Measurements from ENCODE around the gene ADARB1.

DNA sequence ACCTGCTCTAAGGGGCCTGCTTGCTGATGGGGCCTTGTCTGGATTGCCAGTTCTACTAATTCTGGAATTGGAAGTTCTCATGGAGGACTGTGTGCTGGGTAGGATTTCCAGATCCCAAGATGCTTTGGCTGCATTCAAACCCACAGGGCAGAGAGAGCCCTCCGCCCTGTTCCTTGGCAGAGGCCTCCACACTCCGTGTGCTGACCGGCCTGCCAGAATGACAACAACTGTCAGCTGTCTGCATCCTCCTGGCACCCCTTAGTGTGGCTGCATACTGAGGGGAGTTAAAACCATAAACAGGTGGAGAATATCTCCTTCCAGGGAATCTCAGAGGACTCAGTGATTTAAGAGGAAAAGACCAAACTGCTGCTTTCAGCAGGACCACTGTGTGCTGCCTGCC, 60.7 kb downstream of the ADARB1 start:
- TF ChIP-seq, protein P1, sequence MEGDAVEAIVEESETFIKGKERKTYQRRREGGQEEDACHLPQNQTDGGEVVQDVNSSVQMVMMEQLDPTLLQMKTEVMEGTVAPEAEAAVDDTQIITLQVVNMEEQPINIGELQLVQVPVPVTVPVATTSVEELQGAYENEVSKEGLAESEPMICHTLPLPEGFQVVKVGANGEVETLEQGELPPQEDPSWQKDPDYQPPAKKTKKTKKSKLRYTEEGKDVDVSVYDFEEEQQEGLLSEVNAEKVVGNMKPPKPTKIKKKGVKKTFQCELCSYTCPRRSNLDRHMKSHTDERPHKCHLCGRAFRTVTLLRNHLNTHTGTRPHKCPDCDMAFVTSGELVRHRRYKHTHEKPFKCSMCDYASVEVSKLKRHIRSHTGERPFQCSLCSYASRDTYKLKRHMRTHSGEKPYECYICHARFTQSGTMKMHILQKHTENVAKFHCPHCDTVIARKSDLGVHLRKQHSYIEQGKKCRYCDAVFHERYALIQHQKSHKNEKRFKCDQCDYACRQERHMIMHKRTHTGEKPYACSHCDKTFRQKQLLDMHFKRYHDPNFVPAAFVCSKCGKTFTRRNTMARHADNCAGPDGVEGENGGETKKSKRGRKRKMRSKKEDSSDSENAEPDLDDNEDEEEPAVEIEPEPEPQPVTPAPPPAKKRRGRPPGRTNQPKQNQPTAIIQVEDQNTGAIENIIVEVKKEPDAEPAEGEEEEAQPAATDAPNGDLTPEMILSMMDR (tag by site-specific recombination; IDR thresholded peaks at IDR 0.05): no peak
- TF ChIP-seq ZNF624 (tag by site-specific recombination; IDR thresholded peaks at IDR 0.05) (no peak), ZNF138 (tag by site-specific recombination; IDR thresholded peaks at IDR 0.05; ENCODE audit: borderline replicate concordance) (no peak), ZNF114 (tag by site-specific recombination; IDR thresholded peaks at IDR 0.05) (no peak), MEIS1 (CRISPR knock-in tag; IDR thresholded peaks at IDR 0.05; ENCODE audit: borderline replicate concordance) (no peak), ZNF24 (tag by site-specific recombination; IDR thresholded peaks at IDR 0.05) (no peak), YY1 (tag by site-specific recombination; IDR thresholded peaks at IDR 0.05) (no peak), ZNF677 (tag by site-specific recombination; IDR thresholded peaks at IDR 0.05) (no peak)
- TF ChIP-seq, protein P2, sequence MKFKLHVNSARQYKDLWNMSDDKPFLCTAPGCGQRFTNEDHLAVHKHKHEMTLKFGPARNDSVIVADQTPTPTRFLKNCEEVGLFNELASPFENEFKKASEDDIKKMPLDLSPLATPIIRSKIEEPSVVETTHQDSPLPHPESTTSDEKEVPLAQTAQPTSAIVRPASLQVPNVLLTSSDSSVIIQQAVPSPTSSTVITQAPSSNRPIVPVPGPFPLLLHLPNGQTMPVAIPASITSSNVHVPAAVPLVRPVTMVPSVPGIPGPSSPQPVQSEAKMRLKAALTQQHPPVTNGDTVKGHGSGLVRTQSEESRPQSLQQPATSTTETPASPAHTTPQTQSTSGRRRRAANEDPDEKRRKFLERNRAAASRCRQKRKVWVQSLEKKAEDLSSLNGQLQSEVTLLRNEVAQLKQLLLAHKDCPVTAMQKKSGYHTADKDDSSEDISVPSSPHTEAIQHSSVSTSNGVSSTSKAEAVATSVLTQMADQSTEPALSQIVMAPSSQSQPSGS (tag by site-specific recombination; IDR thresholded peaks at IDR 0.05; ENCODE audit: low read depth): no peak
- TF ChIP-seq, protein P3, sequence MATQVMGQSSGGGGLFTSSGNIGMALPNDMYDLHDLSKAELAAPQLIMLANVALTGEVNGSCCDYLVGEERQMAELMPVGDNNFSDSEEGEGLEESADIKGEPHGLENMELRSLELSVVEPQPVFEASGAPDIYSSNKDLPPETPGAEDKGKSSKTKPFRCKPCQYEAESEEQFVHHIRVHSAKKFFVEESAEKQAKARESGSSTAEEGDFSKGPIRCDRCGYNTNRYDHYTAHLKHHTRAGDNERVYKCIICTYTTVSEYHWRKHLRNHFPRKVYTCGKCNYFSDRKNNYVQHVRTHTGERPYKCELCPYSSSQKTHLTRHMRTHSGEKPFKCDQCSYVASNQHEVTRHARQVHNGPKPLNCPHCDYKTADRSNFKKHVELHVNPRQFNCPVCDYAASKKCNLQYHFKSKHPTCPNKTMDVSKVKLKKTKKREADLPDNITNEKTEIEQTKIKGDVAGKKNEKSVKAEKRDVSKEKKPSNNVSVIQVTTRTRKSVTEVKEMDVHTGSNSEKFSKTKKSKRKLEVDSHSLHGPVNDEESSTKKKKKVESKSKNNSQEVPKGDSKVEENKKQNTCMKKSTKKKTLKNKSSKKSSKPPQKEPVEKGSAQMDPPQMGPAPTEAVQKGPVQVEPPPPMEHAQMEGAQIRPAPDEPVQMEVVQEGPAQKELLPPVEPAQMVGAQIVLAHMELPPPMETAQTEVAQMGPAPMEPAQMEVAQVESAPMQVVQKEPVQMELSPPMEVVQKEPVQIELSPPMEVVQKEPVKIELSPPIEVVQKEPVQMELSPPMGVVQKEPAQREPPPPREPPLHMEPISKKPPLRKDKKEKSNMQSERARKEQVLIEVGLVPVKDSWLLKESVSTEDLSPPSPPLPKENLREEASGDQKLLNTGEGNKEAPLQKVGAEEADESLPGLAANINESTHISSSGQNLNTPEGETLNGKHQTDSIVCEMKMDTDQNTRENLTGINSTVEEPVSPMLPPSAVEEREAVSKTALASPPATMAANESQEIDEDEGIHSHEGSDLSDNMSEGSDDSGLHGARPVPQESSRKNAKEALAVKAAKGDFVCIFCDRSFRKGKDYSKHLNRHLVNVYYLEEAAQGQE (tag by site-specific recombination; IDR thresholded peaks at IDR 0.05): no peak
